Hematopoietic multipotent progenitor cell treated with erythropoietin and hydrocortisone succinate and interleukin-3 and kit ligand, for 15 days (in vitro differentiated cells): ENCODE data around the gene GNAZ.
"Not testable (repeated sequence)": the region's sequence is repeated elsewhere in the genome, so short reads cannot be mapped to it uniquely, and the experiment has no call there.

Experiments used
- DNase-seq: peaks from one replicate; pipeline ENCODE4 v3.0.0-alpha.2; 2015; ENCODE audit warnings: low spot score

Gene GNAZ

DNA sequence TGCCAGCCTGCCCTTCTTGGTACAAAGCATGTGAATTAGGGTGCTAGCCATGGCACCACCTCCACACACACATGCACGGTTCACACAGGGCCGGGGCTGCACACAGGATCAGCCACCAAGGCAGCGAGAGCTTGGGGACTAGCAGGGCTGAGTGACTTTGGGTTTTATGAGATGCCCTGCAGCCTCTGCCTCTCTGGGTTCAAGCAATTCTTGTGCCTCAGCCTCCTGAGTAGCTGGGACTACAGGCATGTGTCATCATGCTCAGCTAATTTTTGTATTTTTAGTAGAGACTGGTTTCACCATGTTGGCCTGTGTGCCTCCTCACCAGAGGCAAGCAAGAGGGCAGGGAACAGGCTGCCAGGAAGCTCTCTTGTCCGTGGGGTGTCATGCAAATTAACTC, 66.7 kb downstream of the GNAZ start:
- DNase-seq: not testable (repeated sequence)

DNA sequence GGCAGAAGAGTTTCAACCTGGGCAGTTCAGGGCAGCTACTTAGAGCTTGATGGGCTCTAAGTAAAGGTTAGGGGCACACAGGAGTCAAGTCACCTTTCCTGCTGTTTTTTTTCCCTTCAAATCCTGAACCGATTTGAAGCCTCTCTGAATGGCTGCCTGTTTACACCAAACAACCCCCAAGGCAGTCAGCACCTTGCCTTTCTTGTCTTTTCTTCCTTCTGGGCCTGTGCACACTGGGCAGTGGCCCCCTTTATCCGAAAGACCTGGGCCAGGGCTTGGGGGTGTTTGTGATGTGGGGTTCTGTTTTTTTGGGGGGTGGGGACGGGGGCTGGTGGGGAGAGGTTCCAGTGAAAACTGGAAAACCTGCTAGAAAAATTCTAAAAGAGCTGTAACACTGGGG, 67.1 kb downstream of the GNAZ start:
- no peak for DNase-seq

DNA sequence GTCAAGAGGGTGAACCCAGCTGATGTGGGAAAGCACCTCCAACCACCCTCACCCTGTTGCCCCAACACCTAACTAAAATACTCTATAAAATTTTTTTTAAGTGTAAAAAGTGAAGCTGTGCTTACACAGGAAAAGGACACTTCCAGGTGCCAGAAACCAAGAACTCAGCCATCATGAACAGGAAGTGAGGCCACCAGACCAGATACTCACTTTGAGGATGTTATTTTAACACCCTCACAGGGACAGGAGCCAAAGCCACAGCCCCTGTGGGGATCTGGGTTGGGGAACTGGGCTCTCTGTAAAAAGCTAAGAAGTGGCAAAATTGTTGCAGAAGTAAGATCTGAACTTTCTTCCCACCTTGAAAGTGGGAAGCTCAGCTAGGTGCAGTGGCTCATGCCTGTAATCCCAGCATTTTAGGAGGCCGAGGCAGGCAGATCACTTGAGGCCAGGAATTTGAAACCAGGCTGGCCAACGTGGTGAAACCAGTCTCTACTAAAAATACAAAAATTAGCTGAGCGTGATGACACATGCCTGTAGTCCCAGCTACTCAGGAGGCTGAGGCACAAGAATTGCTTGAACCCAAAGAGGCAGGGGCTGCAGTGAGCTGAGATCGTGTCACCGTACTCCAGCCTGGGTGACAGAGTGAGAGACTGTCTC, 67.7 kb downstream of the GNAZ start:
- no peak for DNase-seq

DNA sequence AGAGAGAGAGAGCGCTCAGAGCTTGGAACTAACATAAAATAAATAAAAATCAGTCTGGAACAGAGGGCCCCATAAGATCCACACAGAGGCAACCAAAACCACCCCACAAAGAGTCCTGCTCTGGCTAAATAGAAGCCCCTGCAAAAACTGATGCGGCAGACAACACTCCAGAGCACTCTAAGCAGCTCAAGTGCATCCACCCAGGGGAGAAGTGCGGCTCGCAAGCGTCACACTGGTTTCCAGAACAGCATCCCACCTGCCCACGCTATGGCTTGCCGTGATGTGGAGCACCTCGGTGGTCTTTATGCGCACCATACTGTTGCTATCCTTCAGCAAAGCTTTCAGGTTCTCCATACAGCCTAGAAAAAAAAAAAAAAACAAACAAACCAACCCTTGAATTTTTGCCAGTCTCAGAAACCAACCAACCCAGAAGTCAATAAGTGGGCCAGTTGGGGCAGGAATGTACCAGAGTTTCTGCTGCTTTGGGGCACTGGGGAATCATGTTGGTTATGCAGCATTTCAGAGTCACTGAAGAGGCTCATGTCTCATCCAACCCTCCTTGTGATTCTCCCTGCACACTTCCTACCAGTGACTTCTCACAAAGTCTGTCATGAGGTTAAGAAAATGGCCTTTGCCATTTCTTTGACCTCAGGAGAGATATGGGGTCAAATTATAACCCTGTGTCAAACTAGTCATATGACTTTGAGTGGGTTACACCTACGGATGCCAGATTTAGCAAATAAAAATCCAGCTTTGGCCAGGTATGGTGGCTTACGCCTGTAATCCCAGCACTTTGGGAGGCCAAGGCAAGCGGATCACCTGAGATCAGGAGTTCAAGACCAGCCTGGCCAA, 68.5 kb downstream of the GNAZ start:
- no peak for DNase-seq

DNA sequence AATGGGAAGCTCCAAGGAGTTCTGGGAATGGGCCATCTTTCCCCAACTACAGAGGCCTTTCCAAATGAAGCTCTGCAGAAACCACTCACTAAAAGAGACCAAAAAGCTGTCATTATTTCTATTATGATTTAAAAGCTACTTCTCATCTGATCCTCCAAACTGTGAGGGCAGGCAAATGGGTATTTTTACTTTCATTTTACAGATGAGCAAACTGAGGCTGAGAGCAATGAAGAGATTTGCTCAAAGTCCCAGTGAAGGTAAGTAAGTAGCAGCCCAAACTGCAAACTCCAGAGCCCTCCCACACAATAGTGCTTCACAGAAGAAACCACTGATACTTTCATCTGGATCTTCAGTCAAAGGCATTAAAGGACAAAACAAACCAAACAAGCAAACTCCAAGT, 70.1 kb downstream of the GNAZ start:
- no peak for DNase-seq

DNA sequence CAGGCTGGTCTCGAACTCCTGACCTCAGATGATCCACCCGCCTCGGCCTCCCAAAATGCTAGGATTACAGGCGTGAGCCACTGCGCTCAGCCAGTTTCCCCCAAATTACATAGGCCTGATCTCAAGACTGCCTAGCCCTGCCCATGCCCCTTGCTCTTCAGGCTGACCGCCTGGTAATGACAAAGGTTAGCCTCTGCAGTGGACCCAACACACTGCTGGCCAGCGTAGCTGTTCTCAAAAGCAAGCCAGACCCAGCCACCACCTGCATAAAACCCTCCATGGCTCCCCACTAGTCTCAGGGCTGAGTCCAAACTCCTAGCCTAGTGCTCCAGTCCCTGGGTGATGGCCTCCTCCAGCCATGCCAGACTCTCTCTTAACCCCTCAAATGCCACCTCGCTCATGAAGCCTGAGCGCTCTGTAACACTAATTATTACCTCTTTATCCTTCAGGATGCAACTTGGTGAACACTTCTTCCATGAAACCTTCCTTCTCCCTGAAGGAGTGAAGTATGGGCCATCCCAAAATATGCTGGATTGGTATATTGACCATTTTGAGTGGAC, 72.3 kb downstream of the GNAZ start:
- DNase-seq: no peak

DNA sequence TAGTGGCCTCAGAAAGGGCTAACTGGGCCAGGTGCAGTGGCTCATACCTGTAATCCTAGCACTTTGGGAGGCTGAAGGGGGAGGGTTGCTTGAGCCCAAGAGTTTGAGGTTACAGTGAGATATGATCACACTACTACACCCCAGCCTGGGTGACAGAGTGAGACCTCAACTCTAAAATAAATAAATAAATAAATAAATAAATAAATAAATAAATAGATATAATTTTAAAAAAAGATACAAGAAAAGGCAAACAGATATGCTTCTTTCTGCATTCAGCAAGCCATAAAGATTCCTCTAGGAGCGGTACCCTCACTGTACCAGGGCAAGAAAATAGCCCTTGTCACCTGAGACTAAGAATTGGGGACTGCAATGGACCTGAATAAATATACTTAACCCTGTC, 72.8 kb downstream of the GNAZ start:
- no peak for DNase-seq

DNA sequence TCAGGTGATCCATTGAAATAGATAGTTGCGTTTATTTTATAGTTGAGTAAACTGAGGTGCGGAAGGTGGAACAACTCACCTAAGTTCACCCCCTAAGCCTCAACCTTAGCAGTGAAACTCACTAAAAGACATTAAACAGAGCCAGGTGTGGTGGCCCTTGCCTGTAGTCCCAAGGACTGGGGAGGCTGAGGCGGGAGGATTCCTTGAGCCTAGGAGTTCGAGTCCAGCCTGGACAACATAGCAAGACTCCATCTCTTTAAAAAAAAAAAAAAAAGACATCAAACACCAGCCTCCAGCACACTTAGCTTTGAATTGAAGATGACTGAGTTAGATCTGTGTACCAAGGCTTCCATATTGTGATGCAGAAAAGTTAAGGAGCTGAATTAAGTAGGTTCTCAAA, 74.1 kb downstream of the GNAZ start:
- DNase-seq: no peak

DNA sequence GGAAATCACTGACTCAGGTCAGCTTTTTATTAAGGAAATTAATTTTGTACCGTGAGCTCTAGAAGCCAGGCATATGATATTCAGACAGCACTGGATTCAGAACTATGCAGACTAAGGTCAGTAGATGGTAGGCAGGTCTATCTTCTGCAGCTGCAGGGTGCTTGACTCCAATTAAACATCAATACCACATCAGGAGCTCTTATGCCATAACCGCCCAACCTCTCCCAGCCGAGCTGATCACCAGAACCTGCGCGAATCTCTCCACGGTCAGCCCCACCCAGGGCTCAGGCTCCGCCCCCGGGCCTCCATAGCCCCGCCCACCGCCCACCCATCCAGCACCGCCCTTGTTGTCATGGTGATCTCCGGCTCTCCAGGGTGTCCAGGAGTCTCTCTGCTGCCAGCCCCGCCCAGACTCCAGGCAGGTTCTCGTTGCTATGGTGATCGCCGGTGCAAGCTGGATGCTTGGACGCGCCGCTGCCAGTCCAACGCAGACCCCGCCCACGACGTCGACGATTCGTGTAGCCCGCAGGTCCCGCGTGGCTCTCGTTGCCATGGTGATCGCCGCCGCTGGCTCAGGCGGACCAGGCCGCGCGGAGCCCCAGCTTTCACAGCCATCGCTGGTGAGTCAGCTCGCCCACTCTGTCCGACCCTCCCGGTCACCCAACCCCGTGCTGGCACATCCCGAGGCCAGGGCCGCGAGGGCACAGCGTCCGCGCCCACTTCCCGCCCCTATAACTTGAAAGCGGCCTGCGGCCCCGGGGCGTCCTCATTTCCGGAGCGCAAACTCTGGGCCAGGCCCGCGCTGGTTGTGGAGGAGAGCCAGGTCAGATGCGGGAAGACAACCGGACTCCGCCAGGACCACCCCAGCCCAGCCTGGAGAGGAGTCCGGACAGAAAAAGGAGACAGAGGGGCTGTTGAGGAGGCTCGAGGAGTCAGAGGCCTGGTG, 74.9 kb downstream of the GNAZ start, which contains the start of gene RAB36:
Gene RAB36, plus strand, starts transcription at position 546 of the 946 bp plus-strand sequence. CDS start 1,140 bp downstream, outside the sequence.
- DNase-seq: peak; percentile 87

DNA sequence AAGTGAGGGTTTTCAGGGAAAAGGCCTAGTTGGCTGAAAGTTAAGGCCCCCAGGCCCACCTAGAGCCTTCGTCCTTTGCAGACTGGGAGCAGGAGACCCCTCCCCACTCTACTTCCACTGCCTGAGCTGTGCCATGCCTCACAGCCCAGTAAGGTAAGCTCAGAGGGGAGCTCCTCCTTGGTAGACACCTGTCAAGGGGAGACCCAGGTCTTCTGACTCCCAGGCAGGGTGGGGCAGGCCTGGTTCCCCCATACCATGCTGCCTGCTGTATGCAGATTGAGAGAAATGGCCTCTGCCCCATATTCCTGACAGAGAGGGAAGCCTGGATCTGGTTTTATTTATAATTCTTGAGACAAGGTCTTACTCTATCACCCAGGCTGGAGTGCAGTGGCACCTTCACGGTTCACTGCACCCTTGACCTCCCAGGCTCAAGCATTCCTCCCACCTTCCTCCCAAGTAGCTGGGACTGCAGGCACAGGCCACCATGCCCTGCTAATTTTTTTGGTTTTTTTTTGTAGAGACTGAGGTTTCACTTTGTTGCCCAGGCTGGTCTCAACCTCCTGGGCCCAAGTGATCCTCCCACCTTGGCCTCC, 75.7 kb downstream of the GNAZ start:
- DNase-seq: no peak

DNA sequence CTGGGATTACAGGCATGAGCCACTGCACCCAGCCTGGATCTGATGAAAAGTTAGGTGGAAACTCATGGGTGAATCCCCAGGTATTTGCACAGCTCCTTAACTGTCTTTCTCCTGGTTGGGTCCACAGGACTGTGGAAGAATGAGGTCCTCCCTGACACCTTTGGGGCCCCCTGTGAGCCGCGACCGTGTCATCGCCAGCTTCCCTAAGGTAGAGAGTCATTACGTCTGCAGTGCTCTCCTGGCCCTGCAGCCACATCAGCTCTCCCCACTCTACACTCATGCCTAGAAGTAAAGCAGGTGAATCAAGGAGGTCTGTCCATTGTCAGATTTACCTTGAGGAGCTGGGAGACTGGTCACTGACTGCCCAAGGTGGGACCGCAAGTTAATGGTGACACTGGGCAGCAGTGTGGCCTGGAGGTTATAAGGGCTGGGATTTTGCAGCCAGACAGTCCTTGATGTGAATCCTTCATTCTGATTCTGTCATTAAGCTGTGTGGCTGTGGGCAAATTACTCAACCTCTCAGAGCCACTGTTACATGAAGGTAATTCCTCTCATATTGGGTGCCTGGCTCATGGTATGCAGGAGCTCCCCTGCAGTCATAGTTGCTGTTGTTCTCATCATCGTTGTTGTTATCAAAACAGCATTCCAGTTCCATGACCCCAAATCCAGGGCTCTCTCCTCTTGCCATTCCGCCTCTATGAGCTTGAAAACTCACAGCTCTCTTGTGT, 76.3 kb downstream of the GNAZ start:
- DNase-seq: no peak

DNA sequence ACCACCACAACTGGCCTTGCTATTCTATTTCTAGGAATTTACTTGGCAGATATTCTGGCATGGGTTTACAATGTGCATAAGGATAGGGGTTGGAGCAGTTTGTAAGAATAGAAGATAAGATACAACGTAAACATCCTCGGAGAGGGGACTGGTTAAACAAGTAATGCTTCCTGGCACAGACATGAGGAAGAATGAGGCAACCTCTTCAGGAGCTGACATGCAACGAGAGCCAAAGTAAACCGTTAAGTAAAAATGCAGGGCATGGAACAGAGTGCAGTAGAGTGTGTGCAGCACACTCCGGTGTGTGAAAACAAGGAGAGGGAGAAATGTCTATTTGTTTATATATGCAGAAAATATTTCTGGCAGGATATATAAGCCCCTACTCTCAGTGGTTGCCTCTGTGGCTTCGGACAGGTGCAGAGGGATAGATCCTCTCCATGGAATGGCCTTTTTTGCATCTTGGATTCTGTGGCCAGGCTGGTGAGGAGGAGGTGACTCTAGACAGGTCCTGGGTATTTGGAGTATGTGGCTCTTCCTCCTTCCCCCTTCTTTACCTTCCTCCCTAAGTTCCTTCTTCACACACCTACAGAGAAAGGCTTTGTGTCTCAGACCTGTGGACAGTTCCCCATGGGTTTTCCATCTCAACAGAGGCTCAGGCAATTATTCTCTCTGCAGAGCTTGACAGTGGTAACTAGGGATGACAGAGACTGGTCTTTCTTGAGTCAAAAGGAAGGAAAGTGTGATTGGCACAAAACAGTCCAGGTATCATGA, 77.5 kb downstream of the GNAZ start:
- DNase-seq: no peak

DNA sequence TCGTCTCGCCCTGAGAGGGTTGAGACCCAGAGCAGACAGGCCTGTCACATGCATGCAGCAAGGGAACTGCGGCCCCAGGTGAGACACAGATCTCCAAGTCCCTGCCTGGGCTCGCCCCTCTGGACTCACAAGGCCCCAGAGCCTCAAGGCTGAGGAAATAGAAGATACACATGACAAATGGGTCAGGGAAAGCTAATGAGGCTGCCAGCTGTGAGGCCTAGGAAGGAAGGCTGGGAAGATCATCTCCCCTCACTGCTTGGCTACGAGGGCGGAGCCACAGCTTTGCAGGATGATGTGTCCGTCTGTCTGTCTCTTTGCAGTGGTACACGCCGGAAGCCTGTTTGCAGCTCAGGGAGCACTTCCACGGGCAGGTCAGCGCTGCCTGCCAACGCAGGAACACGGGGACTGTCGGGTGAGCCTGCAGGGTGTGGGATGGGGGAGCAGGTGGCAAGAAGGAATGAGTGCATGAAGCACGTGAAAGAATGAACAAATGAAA, 79.5 kb downstream of the GNAZ start:
- no peak for DNase-seq

DNA sequence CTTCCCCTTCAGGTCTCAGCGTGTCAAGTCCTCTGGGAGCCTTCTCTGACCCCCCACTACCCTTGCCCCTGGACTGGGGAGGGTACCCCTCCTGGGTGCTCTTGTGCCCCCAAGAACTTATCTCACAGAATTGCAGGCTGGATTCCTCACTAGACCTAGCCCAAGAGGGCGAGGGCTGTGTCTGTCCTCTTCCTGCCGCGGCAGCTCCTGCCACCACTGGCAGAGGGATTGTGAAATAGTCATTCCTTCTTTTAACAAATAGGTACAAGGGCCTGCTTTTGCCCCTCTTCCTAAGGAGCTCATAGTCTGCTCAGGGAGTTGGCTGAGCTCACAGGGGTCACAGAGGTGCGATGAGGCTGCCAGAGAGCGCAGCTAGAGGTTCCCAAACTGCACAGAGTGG, 80.4 kb downstream of the GNAZ start:
- no peak for DNase-seq

DNA sequence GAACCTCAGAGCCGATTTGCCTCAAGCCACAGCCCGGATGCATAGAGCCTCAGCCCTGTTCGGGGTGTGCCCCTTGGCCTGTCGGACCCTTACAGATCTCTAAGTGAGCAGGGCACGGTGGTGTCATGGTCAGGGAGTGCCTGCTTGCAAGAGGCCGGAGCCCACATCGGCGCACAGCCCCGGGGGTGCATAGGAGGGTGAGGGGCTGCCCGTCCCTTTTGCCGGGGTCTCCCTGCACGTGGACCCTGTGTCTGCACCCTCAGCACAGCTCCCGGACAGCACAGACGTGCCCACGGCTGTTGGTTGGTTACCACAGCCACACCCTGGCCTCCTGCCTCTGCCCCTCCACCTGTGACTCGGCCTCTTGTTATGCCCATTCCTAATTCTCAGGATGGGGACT, 81.5 kb downstream of the GNAZ start:
- no peak for DNase-seq

DNA sequence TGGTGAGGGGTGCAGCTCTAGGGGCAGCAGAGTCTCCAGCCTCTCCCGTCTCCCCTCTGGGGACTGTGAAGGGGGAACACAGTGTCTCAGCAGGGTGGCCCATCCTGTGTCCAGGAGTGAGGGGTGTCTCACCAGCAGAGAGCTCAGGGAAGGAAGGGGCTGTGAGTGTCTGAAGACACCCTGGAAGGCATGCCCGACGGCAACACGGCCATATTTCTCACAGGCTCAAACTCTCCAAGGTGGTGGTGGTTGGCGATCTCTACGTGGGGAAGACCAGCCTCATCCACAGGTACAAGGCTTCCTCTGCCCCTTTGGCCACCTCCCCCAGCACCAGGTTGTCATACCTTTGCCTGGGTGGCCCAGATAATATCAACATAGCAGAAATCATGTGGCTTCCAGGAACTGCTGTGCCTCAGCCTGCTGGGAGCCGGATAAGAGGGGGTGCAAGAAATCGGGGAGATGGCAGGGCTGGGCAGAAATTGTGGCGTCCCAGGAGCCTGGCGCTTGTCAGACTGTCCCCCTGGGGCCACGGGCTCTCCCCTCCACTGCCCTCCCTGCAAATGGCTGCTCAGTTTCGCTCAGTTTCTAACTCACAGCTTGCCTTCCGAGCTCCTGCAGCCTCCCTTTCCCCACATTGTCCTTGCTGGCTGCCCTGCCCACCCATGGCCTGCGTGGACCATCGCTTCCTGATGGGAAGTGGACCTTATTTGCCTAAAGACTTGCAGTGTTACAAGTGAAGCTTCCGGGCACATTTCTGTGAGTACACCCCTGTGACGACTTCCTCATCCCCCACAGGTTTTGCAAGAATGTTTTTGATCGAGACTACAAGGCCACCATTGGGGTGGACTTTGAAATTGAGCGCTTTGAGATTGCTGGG, 82.2 kb downstream of the GNAZ start:
- no peak for DNase-seq

DNA sequence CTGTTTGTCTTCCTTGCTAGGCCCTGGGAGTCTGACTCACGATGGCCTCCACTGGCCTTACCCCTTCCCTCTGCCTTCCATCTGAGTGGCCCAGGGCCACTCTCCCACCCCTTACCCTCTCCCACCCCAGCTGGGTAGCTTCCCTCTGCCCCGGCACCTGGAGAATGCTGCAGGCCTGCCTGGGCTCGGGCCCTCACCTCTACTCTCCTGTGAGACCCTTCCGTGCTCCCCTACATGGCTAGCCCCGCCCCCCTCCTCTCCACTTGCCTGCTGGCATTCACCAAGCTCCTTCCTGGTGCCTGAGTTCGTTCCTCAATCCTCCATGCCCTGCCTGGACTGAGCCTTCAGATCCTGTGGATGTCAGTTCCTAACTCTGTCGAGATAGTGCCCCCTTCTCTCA, 83.7 kb downstream of the GNAZ start:
- DNase-seq: no peak

DNA sequence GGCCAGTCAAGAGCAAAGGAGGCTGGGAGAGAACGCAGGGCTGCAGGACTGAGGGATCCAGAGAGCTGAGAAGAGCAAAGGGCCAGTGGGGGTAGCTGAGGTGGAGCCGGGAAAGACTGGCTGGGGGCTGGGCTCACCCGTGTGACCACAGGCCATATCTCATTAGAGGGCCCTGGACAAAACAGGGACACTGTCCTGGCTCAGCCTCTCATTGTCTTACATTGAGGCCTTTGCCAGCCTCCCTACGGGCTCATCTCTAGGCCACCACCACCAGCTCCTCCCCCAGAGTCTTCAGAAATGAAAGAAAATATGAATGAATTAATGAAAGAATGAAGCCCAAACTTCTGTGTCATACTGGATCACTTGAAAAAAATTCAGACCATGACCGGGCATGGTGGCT, 84.1 kb downstream of the GNAZ start:
- DNase-seq: no peak

DNA sequence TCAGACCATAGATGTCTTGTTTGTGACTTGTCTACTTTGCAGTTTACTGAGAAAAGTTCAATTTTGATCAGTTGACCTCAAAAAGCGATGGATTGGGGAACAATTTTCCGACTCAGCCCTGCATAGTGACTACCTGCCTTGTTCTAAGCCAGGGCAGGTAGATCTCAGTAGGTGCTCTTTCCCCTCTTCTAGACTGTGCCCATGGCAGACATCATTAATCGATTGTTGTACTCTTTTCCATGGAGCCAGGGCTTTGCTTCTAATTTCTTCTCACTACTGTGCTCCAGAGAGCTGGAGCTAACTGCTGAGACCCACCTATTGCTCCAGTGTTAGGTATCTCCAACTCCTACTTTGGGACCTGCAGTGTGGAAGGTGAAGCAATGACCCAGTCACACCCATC, 84.8 kb downstream of the GNAZ start:
- DNase-seq: no peak
